HepG2 (cell line): ENCODE measurements around the gene CSTF1. TPM values are rescaled to one million over a fixed set of nuclear protein-coding genes. Genes with fewer than 3 reads are reported as not detected.

Experiments
- CREB1 ChIP-seq, 2 experiments: fragments of 450-650 bp in 1 of 2; IDR thresholded peaks; 2 replicates each; pipeline ENCODE4 v1.6.1; 2016 to 2017; ENCODE audit warnings: control low read depth in 1 of 2, mild to moderate bottlenecking in 1 of 2, missing compliant biosample characterization in 1 of 2, missing genetic modification characterization in 1 of 2
- EZH2 ChIP-seq: conservative IDR thresholded peaks from 2 replicates; pipeline ENCODE4 v1.6.1; 2012; ENCODE audit warnings: mild to moderate bottlenecking, low read depth, low read length, moderate library complexity
- JDP2 ChIP-seq: sonication (generic); formaldehyde crosslinking; IDR thresholded peaks from 2 replicates; pipeline ENCODE4 v1.8.1; 2022; ENCODE audit warnings: missing genetic modification reagents, borderline replicate concordance
- NCOA5 ChIP-seq: sonication (generic); formaldehyde crosslinking; IDR thresholded peaks from 2 replicates; pipeline ENCODE4 v1.4.0; 2020; ENCODE audit warnings: missing genetic modification reagents
- NFAT5 ChIP-seq: sonication (generic); formaldehyde crosslinking; IDR thresholded peaks from 2 replicates; pipeline ENCODE4 v1.4.0; 2020; ENCODE audit warnings: missing genetic modification reagents
- PRDM10 ChIP-seq: sonication (generic); formaldehyde crosslinking; IDR thresholded peaks from 2 replicates; pipeline ENCODE4 v1.4.0; 2020; ENCODE audit warnings: low read depth, missing genetic modification reagents
- RAD51 ChIP-seq: fragments of 450-650 bp; IDR thresholded peaks from 2 replicates; pipeline ENCODE4 v1.6.1; 2016; ENCODE audit warnings: borderline replicate concordance
- SATB2 ChIP-seq: sonication (generic); formaldehyde crosslinking; IDR thresholded peaks from 2 replicates; pipeline ENCODE4 v1.5.0; 2020; ENCODE audit warnings: missing genetic modification reagents
- SIX1 ChIP-seq: sonication (generic); formaldehyde crosslinking; IDR thresholded peaks from 2 replicates; pipeline ENCODE4 v1.4.0; 2020; ENCODE audit warnings: missing genetic modification reagents, borderline replicate concordance
- SPEN ChIP-seq: sonication (generic); formaldehyde crosslinking; IDR thresholded peaks from 2 replicates; pipeline ENCODE4 v1.5.1; 2020; ENCODE audit warnings: low read depth, mild to moderate bottlenecking, missing genetic modification reagents
- ZBTB44 ChIP-seq: sonication (generic); formaldehyde crosslinking; IDR thresholded peaks from 2 replicates; pipeline ENCODE4 v1.4.0; 2020; ENCODE audit warnings: missing genetic modification reagents
- ZNF138 ChIP-seq: sonication (generic); formaldehyde crosslinking; IDR thresholded peaks from 2 replicates; pipeline ENCODE4 v1.5.0; 2020; ENCODE audit warnings: mild to moderate bottlenecking, low read depth, missing genetic modification reagents
- ZNF468 ChIP-seq: sonication (generic); formaldehyde crosslinking; IDR thresholded peaks from 2 replicates; pipeline ENCODE4 v1.8.0; 2022; ENCODE audit warnings: mild to moderate bottlenecking, moderate library complexity, missing genetic modification reagents
- ZNF513 ChIP-seq: sonication (generic); formaldehyde crosslinking; conservative IDR thresholded peaks from 2 replicates; pipeline ENCODE4 v1.5.0; 2020; ENCODE audit warnings: missing genetic modification reagents
- ZNF530 ChIP-seq: sonication (generic); formaldehyde crosslinking; IDR thresholded peaks from 2 replicates; pipeline ENCODE4 v1.5.0; 2020; ENCODE audit warnings: low read depth, mild to moderate bottlenecking, missing genetic modification reagents
- ZNF7 ChIP-seq: IDR thresholded peaks from 2 replicates; pipeline ENCODE4 v1.6.1; 2016; ENCODE audit warnings: missing biosample characterization, missing genetic modification reagents
- ZNF83 ChIP-seq: sonication (generic); formaldehyde crosslinking; IDR thresholded peaks from 2 replicates; pipeline ENCODE4 v1.4.0; 2020; ENCODE audit warnings: missing genetic modification reagents, mild to moderate bottlenecking, borderline replicate concordance
- polyA plus RNA-seq, 8 experiments: library from polyadenylated mRNA; depleted of rRNA in 3 of 8; stranded (reverse) in 7 of 8; unstranded in 1 of 8; fragments of >200 nt; fragmentation: Illumina TruSeq in 4 of 8; extraction: Trizol in 4 of 8; gene quantifications; 2 replicates each; pipeline versions ENCODE4 v1.2.1 to v1.2.3, GENCODE V29; 2011 to 2016; ENCODE audit warnings: low read depth in 4 of 8, missing spikeins in 1 of 8, mixed read lengths in 1 of 8; ENCODE audit not compliant: insufficient read depth in 1 of 8
- total RNA-seq, 5 experiments: library from RNA; depleted of rRNA; stranded (reverse); fragments of >200 nt; fragmentation: Illumina TruSeq; extraction: Trizol; gene quantifications; 2 replicates each; pipeline ENCODE4 v1.2.3, GENCODE V29; 2016; ENCODE audit warnings: low read depth in 1 of 5

The CSTF1 gene
- total and polyA plus RNA-seq, 2 of the 13 experiments (the other 11 are each of a cell fraction or from before 2014, with no cell fraction given): 70.9 to 100 TPM

- TF ChIP-seq NFAT5 (CRISPR knock-in tag) (no peak), EZH2 (no peak), ZNF468 (CRISPR knock-in tag) (no peak), ZNF530 (no peak), NCOA5 (CRISPR knock-in tag) (no peak), ZNF138 (CRISPR knock-in tag) (no peak), SATB2 (CRISPR knock-in tag) (no peak), ZNF83 (peak; percentile 86; the same call in 1 of the 2 replicates), ZNF513 (no peak), PRDM10 (no peak; the same call in 1 of the 2 replicates), SPEN (CRISPR knock-in tag) (0 out of 2 replicates have a peak, but pooled peaks have one; percentile 12), RAD51 (no peak), ZBTB44 (no peak), SIX1 (CRISPR knock-in tag) (no peak), ZNF7 (CRISPR knock-in tag) (peak; percentile 55), JDP2 (no peak), CREB1 (IDR thresholded peaks at IDR 0.05) (no peak), CREB1 (CRISPR knock-in tag; IDR thresholded peaks at IDR 0.05) (no peak)
Observed at GRCh38 chr20:56360133-56360907, 32.1 kb upstream of the CSTF1 start (continued).
